HG03520 (cell line): ENCODE data around the gene BCDIN3D.

Experiments used
- ATAC-seq: cut with Tn5 transposase; IDR thresholded peaks from one replicate; pipeline ENCODE4 v1.9.1; 2021; ENCODE audit warnings: mild to moderate bottlenecking, moderate library complexity; ENCODE audit not compliant: unreplicated experiment

The BCDIN3D gene

GRCh38 chr12:49823951-49824350, 19.0 kb downstream of the BCDIN3D start:
- ATAC-seq, result no peak

GRCh38 chr12:49823350-49823749, 19.6 kb downstream of the BCDIN3D start:
- ATAC-seq, result no peak

- no peak for ATAC-seq
Measured at GRCh38 chr12:49821373-49822287, 21.3 kb downstream of the BCDIN3D start.

GRCh38 chr12:49819786-49820185, 23.1 kb downstream of the BCDIN3D start:
- ATAC-seq, result no peak

- no peak for ATAC-seq
Measured at GRCh38 chr12:49818241-49818895, 24.5 kb downstream of the BCDIN3D start.

- no peak for ATAC-seq
Measured at GRCh38 chr12:49813131-49813530, 29.8 kb downstream of the BCDIN3D start.

GRCh38 chr12:49811961-49812401, 30.9 kb downstream of the BCDIN3D start:
- no peak for ATAC-seq

GRCh38 chr12:49811136-49811535, 31.8 kb downstream of the BCDIN3D start:
- ATAC-seq, result no peak

- ATAC-seq, result no peak
Measured at GRCh38 chr12:49809906-49810389, 33.0 kb downstream of the BCDIN3D start.

GRCh38 chr12:49809381-49809905, 33.5 kb downstream of the BCDIN3D start:
- no peak for ATAC-seq

- ATAC-seq, result no peak
Measured at GRCh38 chr12:49808686-49809380, 34.1 kb downstream of the BCDIN3D start.

GRCh38 chr12:49807991-49808580, 34.8 kb downstream of the BCDIN3D start:
- ATAC-seq, result no peak

GRCh38 chr12:49806877-49807276, 36.0 kb downstream of the BCDIN3D start:
- ATAC-seq, result no peak

GRCh38 chr12:49806321-49806813, 36.5 kb downstream of the BCDIN3D start:
- no peak for ATAC-seq

- no peak for ATAC-seq
Measured at GRCh38 chr12:49805409-49805808, 37.5 kb downstream of the BCDIN3D start.

- no peak for ATAC-seq
Measured at GRCh38 chr12:49804821-49805220, 38.1 kb downstream of the BCDIN3D start.

GRCh38 chr12:49803693-49804450, 39.0 kb downstream of the BCDIN3D start:
- no peak for ATAC-seq

GRCh38 chr12:49801141-49802063, 41.5 kb downstream of the BCDIN3D start:
- ATAC-seq, result no peak
